MCF 10A (cell line): ENCODE results near the gene GPR146. TPM values are rescaled to one million over a fixed set of nuclear protein-coding genes. Genes with fewer than 3 reads are reported as not detected.

ENCODE experiments used
- BruUV-seq: library from RNA; stranded (reverse); fragments of 400-500 nt; replicated peaks from 2 replicates; lab custom pipeline; 2021; lab: Mats Ljungman, UMichigan
- CTCF ChIA-PET: fragments of 300-600 bp; sonication (Branson Sonifier 250); formaldehyde crosslinking; extraction: SDS; loops from one replicate; lab custom pipeline; 2021; ENCODE audit warnings: antibody characterized with exemption, inconsistent platforms; lab: Yijun Ruan, JAX
- POLR2A ChIA-PET: fragments of 300-600, 350-650 bp; sonication (Branson Sonifier 250); formaldehyde crosslinking; extraction: SDS; loops from one replicate; lab custom pipeline; 2020; ENCODE audit warnings: antibody characterized with exemption, inconsistent platforms; lab: Yijun Ruan, JAX
- DNase-seq: peaks from one replicate; pipeline ENCODE4 v3.0.0-alpha.2; 2018; ENCODE audit not compliant: unreplicated experiment
- H3K27ac Mint-ChIP-seq: one replicate; pipeline ENCODE4 v1.8.0; 2022; ENCODE audit warnings: mild to moderate bottlenecking, low read depth, mixed read lengths; ENCODE audit not compliant: unreplicated experiment
- H3K27me3 Mint-ChIP-seq: one replicate; pipeline ENCODE4 v1.8.0; 2022; ENCODE audit warnings: mixed read lengths; ENCODE audit not compliant: insufficient read depth, unreplicated experiment
- H3K36me3 Mint-ChIP-seq: one replicate; pipeline ENCODE4 v1.8.0; 2022; ENCODE audit warnings: mild to moderate bottlenecking, moderate library complexity, mixed read lengths; ENCODE audit not compliant: insufficient read depth, unreplicated experiment
- H3K4me1 Mint-ChIP-seq: one replicate; pipeline ENCODE4 v1.8.0; 2022; ENCODE audit warnings: mixed read lengths; ENCODE audit not compliant: insufficient read depth, unreplicated experiment
- H3K4me3 Mint-ChIP-seq: one replicate; pipeline ENCODE4 v1.8.0; 2022; ENCODE audit warnings: mild to moderate bottlenecking, moderate library complexity, mixed read lengths; ENCODE audit not compliant: unreplicated experiment
- H3K9me3 Mint-ChIP-seq: one replicate; pipeline ENCODE4 v1.8.0; 2022; ENCODE audit warnings: mixed read lengths; ENCODE audit not compliant: unreplicated experiment
- intact Hi-C: fragments of 100-400 bp; cut with micrococcal nuclease; formaldehyde crosslinking; loops from 2 replicates; pipeline ENCODE4 v1.14.1; 2022
- total RNA-seq: library from RNA; stranded (reverse); gene quantifications from 2 replicates; pipeline ENCODE4 v1.2.3, GENCODE V29; 2022
- TF ChIP-seq, protein P1 (sequence below): fragments of 200-600 bp; IDR thresholded peaks from one replicate; pipeline ENCODE4 v1.8.0; 2022; ENCODE audit warnings: antibody characterized with exemption, mild to moderate bottlenecking; ENCODE audit not compliant: unreplicated experiment

The GPR146 gene
- total RNA-seq, 1 experiment from 2014 or later = not detected

DNA sequence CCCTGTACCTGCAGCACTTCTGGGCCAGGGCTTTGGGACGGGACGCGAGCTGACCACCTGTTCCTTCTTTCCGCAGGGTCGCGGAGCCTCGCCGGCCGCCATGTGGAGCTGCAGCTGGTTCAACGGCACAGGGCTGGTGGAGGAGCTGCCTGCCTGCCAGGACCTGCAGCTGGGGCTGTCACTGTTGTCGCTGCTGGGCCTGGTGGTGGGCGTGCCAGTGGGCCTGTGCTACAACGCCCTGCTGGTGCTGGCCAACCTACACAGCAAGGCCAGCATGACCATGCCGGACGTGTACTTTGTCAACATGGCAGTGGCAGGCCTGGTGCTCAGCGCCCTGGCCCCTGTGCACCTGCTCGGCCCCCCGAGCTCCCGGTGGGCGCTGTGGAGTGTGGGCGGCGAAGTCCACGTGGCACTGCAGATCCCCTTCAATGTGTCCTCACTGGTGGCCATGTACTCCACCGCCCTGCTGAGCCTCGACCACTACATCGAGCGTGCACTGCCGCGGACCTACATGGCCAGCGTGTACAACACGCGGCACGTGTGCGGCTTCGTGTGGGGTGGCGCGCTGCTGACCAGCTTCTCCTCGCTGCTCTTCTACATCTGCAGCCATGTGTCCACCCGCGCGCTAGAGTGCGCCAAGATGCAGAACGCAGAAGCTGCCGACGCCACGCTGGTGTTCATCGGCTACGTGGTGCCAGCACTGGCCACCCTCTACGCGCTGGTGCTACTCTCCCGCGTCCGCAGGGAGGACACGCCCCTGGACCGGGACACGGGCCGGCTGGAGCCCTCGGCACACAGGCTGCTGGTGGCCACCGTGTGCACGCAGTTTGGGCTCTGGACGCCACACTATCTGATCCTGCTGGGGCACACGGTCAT is 13.3 kb downstream of the GPR146 start:
- Mint-ChIP-seq H3K36me3 (peaks cover 4% of the 10 kb centered on the region), H3K9me3 (no peaks in the 10 kb centered on the region), H3K27ac (no peak overlapping the region), H3K27me3 (no peaks in the 10 kb centered on the region), H3K4me1 (no peaks in the 10 kb centered on the region), H3K4me3 (no peak overlapping the region)
- no peak for DNase-seq
- CTCF ChIA-PET = interaction anchor here (0.9 kb wide), 1 partner anchor 13 kb away, joined by 3 read pairs; the partner anchor contains the start of gene GPR146
- TF ChIP-seq, protein P1, sequence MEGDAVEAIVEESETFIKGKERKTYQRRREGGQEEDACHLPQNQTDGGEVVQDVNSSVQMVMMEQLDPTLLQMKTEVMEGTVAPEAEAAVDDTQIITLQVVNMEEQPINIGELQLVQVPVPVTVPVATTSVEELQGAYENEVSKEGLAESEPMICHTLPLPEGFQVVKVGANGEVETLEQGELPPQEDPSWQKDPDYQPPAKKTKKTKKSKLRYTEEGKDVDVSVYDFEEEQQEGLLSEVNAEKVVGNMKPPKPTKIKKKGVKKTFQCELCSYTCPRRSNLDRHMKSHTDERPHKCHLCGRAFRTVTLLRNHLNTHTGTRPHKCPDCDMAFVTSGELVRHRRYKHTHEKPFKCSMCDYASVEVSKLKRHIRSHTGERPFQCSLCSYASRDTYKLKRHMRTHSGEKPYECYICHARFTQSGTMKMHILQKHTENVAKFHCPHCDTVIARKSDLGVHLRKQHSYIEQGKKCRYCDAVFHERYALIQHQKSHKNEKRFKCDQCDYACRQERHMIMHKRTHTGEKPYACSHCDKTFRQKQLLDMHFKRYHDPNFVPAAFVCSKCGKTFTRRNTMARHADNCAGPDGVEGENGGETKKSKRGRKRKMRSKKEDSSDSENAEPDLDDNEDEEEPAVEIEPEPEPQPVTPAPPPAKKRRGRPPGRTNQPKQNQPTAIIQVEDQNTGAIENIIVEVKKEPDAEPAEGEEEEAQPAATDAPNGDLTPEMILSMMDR = no peak
- POLR2A ChIA-PET = no interaction called here
- no TSS peak for BruUV-seq
- intact Hi-C loops = no loop called here

DNA sequence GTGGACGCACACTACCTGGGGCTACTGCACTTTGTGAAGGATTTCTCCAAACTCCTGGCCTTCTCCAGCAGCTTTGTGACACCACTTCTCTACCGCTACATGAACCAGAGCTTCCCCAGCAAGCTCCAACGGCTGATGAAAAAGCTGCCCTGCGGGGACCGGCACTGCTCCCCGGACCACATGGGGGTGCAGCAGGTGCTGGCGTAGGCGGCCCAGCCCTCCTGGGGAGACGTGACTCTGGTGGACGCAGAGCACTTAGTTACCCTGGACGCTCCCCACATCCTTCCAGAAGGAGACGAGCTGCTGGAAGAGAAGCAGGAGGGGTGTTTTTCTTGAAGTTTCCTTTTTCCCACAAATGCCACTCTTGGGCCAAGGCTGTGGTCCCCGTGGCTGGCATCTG is 14.0 kb downstream of the GPR146 start:
- CTCF ChIA-PET = interaction anchor here (0.9 to 1.2 kb wide), 2 partner anchors 14 to 65 kb away, joined by 3 to 4 read pairs; partner anchors contain the start of gene GPR146
- intact Hi-C loops = no loop called here
- no TSS peak for BruUV-seq
- no peak for DNase-seq
- H3K4me3 Mint-ChIP-seq = no peak overlapping the region
- TF ChIP-seq, protein P1 = no peak
- H3K4me1 Mint-ChIP-seq = no peaks in the 10 kb centered on the region
- POLR2A ChIA-PET = no interaction called here
- peaks cover 4% of the 10 kb centered on the region for H3K36me3 Mint-ChIP-seq
- no peak overlapping the region for H3K27ac Mint-ChIP-seq
- H3K9me3 Mint-ChIP-seq = no peaks in the 10 kb centered on the region
- H3K27me3 Mint-ChIP-seq = no peaks in the 10 kb centered on the region

DNA sequence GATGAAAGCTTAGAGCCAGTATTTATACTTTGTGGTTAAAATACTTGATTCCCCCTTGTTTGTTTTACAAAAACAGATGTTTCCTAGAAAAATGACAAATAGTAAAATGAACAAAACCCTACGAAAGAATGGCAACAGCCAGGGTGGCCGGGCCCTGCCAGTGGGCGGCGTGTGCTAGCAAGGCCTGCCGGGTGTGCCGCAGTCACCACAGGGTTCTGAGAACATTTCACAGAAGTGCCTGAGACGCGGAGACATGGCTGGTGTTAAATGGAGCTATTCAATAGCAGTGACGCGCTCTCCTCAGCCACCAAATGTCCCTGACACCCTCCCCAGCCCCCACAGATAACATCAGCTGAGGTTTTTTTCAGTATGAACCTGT is 14.5 kb downstream of the GPR146 start:
- Mint-ChIP-seq H3K4me3 (no peak overlapping the region), H3K9me3 (no peaks in the 10 kb centered on the region), H3K4me1 (no peaks in the 10 kb centered on the region), H3K36me3 (peaks cover 4% of the 10 kb centered on the region), H3K27me3 (no peaks in the 10 kb centered on the region), H3K27ac (no peak overlapping the region)
- no TSS peak for BruUV-seq
- DNase-seq = no peak
- intact Hi-C loops = no loop called here
- ChIA-PET CTCF (interaction anchor here (1.2 to 2.3 kb wide), 2 partner anchors 14 to 66 kb away, joined by 4 to 9 read pairs; partner anchors contain the start of gene GPR146), POLR2A (no interaction called here)
- TF ChIP-seq, protein P1 = no peak
